HUES6 (cell line): ENCODE measurements around the gene TRERF1.

ENCODE experiments used
- H3K27ac ChIP-seq: 2 replicates; pipeline ENCODE4 v1.7.0; 2013; ENCODE audit warnings: low read depth, mild to moderate bottlenecking, low read length, inconsistent platforms
- H3K27me3 ChIP-seq: 2 replicates; pipeline ENCODE4 v1.6.1; 2013; ENCODE audit warnings: low read length; ENCODE audit not compliant: control insufficient read depth, insufficient read depth
- H3K36me3 ChIP-seq: 2 replicates; pipeline ENCODE4 v1.6.1; 2013; ENCODE audit warnings: low read length; ENCODE audit not compliant: control insufficient read depth, insufficient read depth
- H3K4me1 ChIP-seq: 2 replicates; pipeline ENCODE4 v1.6.1; 2013; ENCODE audit warnings: low read length; ENCODE audit not compliant: control insufficient read depth, insufficient read depth
- H3K4me3 ChIP-seq: 2 replicates; pipeline ENCODE4 v1.5.1; 2013; ENCODE audit warnings: low read depth, low read length
- H3K9ac ChIP-seq: one replicate; pipeline ENCODE4 v1.6.1; 2013; ENCODE audit warnings: mild to moderate bottlenecking, low read length
- H3K9me3 ChIP-seq: 2 replicates; pipeline ENCODE4 v1.6.1; 2013; ENCODE audit warnings: low read depth, low read length; ENCODE audit not compliant: control insufficient read depth, insufficient read depth

The TRERF1 gene

GRCh38 chr6:42269974-42270510, 181.7 kb downstream of the TRERF1 start:
- Histone ChIP-seq H3K9me3 (no peaks in the 10 kb centered on the region), H3K9ac (no peak overlapping the region), H3K4me3 (no peak overlapping the region), H3K4me1 (peaks cover 3% of the 10 kb centered on the region; the same call in 1 of the 2 replicates), H3K36me3 (peaks cover 7% of the 10 kb centered on the region; the same call in 1 of the 2 replicates), H3K27ac (no peak overlapping the region), H3K27me3 (no peaks in the 10 kb centered on the region)

DNA sequence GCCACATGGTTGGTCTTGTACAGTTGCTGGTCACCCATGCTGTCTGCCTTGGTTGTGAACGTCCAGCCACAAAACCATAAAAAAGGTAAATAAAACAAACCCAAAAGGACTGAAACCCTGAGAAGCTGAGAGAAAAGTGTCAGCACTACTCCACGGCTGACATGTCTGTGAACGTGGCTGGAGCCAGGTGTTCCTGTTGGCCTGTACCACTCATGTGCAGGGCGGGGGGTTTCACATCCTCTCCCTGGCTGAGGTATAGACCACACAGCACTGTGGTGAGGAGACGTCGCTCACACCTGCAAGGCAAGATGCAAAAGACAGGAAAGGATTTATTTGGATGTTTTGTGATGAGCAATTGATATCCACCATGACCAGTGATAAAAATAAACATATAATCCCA, 182.2 kb downstream of the TRERF1 start:
- H3K36me3 ChIP-seq = peaks cover 7% of the 10 kb centered on the region; the same call in 1 of the 2 replicates

GRCh38 chr6:42268835-42269204, 182.9 kb downstream of the TRERF1 start:
- H3K4me1 ChIP-seq = peaks cover 3% of the 10 kb centered on the region
- H3K27ac ChIP-seq = no peak overlapping the region
- H3K36me3 ChIP-seq = peaks cover 7% of the 10 kb centered on the region; the same call in 1 of the 2 replicates
- no peak overlapping the region for H3K4me3 ChIP-seq
- no peak overlapping the region for H3K9ac ChIP-seq
- H3K27me3 ChIP-seq = no peaks in the 10 kb centered on the region
- H3K9me3 ChIP-seq = no peaks in the 10 kb centered on the region

More for the DNA sequence above, 182.2 kb downstream of the TRERF1 start:
- no peak overlapping the region for H3K4me3 ChIP-seq
- no peaks in the 10 kb centered on the region for H3K27me3 ChIP-seq
- H3K27ac ChIP-seq = no peak overlapping the region
- no peak overlapping the region for H3K9ac ChIP-seq
- peaks cover 3% of the 10 kb centered on the region; the same call in 1 of the 2 replicates for H3K4me1 ChIP-seq
- no peaks in the 10 kb centered on the region for H3K9me3 ChIP-seq

DNA sequence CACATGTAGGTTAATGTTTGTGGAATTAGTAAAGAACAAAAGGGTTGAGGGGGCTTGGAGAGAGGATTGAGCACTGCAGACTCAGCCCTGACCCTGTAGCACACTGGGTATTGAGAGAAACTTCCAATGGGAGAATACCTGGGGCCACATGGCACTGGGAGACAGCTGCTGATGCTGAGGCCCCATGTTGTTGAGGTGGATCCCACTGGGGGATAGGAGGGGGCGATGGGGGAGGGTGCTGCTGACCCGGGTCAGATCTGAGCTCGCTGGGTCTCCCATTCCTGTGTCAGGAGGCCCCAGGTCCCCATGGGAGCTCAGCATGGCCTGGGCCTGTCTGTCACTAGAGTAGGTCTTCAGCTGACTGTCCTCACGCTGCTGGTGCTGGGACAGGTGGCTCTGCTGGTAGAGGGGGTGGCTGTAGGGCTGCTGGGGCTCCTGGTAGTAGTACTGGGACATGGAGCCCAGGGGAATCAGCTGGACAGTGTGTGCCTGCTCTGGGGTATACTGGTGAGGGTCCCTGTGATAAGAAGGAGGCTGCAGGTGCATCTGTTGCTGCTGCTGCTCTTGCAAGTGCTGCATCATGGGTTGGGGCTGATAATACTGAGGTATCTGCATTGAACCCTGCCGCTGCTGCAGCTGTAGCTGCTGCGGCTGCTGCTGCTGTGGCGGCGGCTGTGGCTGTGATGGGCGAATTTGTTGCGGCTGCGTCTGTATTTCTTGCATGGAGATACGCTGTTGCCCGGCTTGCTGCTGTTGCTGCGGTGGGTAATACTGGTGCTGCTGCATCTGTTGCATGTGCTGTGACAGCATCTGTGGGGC, 183.5 kb downstream of the TRERF1 start:
- peaks cover 9% of the 10 kb centered on the region for H3K4me1 ChIP-seq
- no peak overlapping the region for H3K27ac ChIP-seq
- no peak overlapping the region for H3K4me3 ChIP-seq
- no peaks in the 10 kb centered on the region for H3K27me3 ChIP-seq
- no peak overlapping the region for H3K9ac ChIP-seq
- no peaks in the 10 kb centered on the region for H3K9me3 ChIP-seq
- H3K36me3 ChIP-seq = peaks cover 7% of the 10 kb centered on the region; the same call in 1 of the 2 replicates

GRCh38 chr6:42266538-42266937, 185.2 kb downstream of the TRERF1 start:
- Histone ChIP-seq H3K4me3 (no peak overlapping the region), H3K4me1 (peaks cover 15% of the 10 kb centered on the region), H3K27ac (no peak overlapping the region), H3K27me3 (no peaks in the 10 kb centered on the region), H3K9me3 (no peaks in the 10 kb centered on the region), H3K36me3 (peaks cover 10% of the 10 kb centered on the region; the same call in 1 of the 2 replicates), H3K9ac (no peak overlapping the region)

- Histone ChIP-seq H3K27me3 (no peaks in the 10 kb centered on the region), H3K9me3 (no peaks in the 10 kb centered on the region), H3K4me1 (peaks cover 22% of the 10 kb centered on the region), H3K4me3 (no peak overlapping the region), H3K27ac (no peak overlapping the region), H3K36me3 (peaks cover 10% of the 10 kb centered on the region; the same call in 1 of the 2 replicates), H3K9ac (no peak overlapping the region)
Measured at GRCh38 chr6:42264852-42265390, 186.8 kb downstream of the TRERF1 start.

GRCh38 chr6:42264162-42264851, 187.4 kb downstream of the TRERF1 start:
- Histone ChIP-seq H3K9ac (no peak overlapping the region), H3K4me3 (no peak overlapping the region), H3K27ac (no peak overlapping the region), H3K9me3 (no peaks in the 10 kb centered on the region), H3K27me3 (no peaks in the 10 kb centered on the region), H3K36me3 (peaks cover 10% of the 10 kb centered on the region; the same call in 1 of the 2 replicates), H3K4me1 (peaks cover 24% of the 10 kb centered on the region)

- Histone ChIP-seq H3K27ac (no peak overlapping the region), H3K9me3 (no peaks in the 10 kb centered on the region), H3K4me3 (no peak overlapping the region), H3K27me3 (no peaks in the 10 kb centered on the region), H3K4me1 (peaks cover 26% of the 10 kb centered on the region), H3K36me3 (peaks cover 10% of the 10 kb centered on the region; the same call in 1 of the 2 replicates), H3K9ac (no peak overlapping the region)
Measured at GRCh38 chr6:42263165-42263728, 188.5 kb downstream of the TRERF1 start.

GRCh38 chr6:42260972-42261371, 190.8 kb downstream of the TRERF1 start:
- H3K27ac ChIP-seq = no peak overlapping the region

GRCh38 chr6:42260396-42260888, 191.3 kb downstream of the TRERF1 start:
- Histone ChIP-seq H3K9ac (no peak overlapping the region), H3K9me3 (no peaks in the 10 kb centered on the region), H3K27ac (no peak overlapping the region), H3K4me3 (peak overlapping the region; percentile 29), H3K4me1 (peaks cover 44% of the 10 kb centered on the region), H3K27me3 (no peaks in the 10 kb centered on the region), H3K36me3 (peaks cover 14% of the 10 kb centered on the region)

More at GRCh38 chr6:42260972-42261371, 190.8 kb downstream of the TRERF1 start:
- H3K4me3 ChIP-seq = peak overlapping the region; percentile 29
- peaks cover 10% of the 10 kb centered on the region for H3K36me3 ChIP-seq
- peaks cover 44% of the 10 kb centered on the region for H3K4me1 ChIP-seq
- H3K9ac ChIP-seq = no peak overlapping the region
- H3K9me3 ChIP-seq = no peaks in the 10 kb centered on the region
- no peaks in the 10 kb centered on the region for H3K27me3 ChIP-seq
